Activated gamma-delta T cell (primary cell): ENCODE data around the gene C1QL1.

ENCODE experiments used
- DNase-seq: peaks from one replicate; lab custom pipeline; 2025; lab: John Stamatoyannopoulos, UW

C1QL1 gene

DNA sequence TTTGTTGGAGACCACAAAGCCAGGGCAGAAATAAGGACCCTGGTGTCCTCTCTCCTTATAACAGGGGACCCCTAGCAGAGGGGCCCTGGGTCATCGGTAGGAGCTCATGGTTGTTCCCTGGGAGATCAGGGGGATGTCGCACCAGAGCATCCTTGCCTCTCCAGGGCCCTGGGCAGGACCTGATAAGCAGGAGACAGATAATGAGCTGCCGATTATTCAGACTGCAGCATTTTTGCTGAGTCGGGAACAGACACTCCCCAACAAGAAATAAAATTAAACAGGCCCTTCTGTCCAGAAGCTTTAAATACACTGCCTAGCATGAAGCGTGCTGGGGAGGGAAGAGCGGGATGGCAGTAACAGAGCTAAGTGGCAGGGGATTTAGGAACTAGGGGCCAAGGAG is 37.4 kb downstream of the C1QL1 start:
- DNase-seq = no peak

DNA sequence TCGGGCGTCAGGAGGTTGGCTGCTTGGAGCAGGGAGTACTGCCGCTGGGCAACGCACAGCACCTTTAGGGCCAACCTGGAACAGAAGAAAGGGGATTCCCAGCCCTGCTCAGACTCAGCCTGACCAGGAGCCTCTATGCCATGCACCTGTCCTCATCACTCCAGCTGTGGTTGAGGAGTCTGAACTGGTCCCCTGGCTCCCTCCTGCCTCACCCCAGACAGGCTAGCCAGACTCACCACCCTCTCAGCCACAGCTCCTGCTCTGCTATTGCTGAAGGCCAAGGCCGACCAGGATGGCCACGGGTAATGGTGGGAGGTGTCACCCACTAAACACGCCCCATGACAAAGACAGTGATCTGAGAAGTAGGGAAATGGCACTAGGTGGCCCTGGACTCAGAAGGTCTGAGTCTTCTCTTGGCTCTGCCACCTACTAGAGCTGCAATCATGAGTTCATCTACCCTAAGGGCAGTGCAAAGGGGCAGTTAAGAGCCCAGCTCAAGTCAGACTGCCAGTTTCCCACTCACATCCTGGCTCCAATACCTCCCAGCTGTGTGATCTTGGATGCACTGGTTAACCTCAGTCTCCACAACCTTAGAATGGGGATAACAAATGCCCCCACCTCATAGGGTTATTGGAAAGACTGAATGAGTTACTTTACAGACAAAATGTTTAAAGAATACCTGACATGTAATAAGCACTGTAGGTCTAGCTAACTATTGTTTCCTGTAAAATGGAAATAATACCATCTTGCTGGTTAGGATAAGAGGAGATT is 39.0 kb downstream of the C1QL1 start:
- DNase-seq = no peak

DNA sequence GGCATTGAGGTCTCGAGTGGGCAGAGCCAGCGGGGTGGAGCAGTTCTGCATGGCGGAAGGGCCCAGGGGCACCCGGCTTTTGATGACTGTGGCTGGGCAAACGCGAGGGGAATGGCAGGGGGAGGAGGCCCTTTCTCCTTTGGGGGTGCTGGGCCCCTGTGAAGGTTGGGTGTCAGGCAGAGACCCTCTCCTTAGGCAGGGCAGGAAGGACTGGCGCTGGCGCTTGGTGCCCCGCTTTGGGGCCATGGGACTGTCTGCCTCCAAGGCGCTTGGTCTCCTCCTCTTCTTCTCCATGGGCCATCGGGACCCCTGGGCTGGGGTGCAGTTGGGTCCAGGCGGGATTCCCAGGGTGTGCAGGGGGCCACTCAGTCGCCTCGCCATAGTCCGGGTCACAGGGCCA is 40.0 kb downstream of the C1QL1 start:
- DNase-seq = no peak

DNA sequence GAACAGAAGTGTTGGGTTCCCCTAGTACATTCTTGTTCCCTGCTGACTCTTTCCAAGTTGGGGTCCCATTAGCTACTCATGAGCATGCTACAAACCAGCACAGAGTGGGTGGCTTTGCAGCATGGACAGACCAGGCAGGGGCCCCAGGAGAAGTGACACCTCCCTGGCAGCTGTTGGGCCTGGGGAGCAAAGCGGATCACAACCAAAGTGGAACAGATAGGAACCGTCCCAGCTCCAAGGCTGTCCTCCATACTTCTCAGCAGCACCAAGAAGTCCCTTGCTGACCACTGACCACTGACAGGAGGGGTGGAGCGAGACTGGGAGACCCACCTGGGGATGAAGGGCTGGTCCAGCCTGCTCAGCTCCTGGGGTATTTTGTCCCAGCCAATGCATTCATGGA is 40.4 kb downstream of the C1QL1 start:
- DNase-seq = no peak

DNA sequence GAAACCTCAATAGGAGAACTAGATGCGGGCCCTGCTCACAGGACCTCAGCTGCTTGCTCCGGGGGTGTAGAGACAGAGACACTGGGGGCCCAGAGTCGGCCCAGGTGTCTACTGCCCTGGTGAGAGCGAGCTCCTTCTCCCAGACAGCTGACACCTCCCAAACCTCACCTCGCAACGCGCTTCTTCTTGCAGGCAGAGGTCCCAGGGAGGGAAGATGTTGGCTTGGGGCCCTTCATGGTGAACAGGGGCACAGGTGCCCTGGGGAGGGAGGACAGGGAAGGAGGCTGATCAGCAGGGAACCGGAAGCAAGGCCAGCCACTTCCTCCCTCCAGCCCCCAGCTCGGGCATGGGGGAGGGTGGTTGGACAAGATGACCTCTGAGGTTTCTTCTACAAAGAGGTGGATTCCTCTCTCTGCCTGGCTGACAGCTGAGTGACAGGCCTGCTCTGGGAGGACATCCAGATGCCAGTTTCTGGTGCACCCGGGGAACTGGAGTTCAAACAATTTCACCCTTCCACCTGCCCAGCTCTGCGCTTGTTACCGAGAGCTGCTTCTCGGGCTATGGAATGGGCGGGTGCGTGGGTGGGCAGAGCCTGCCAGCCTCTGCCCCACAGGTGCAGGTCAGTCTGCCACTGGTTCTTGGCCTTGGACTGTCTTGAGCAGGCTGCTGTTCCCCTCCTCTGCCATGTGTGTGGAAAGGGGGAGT is 41.1 kb downstream of the C1QL1 start:
- no peak for DNase-seq

DNA sequence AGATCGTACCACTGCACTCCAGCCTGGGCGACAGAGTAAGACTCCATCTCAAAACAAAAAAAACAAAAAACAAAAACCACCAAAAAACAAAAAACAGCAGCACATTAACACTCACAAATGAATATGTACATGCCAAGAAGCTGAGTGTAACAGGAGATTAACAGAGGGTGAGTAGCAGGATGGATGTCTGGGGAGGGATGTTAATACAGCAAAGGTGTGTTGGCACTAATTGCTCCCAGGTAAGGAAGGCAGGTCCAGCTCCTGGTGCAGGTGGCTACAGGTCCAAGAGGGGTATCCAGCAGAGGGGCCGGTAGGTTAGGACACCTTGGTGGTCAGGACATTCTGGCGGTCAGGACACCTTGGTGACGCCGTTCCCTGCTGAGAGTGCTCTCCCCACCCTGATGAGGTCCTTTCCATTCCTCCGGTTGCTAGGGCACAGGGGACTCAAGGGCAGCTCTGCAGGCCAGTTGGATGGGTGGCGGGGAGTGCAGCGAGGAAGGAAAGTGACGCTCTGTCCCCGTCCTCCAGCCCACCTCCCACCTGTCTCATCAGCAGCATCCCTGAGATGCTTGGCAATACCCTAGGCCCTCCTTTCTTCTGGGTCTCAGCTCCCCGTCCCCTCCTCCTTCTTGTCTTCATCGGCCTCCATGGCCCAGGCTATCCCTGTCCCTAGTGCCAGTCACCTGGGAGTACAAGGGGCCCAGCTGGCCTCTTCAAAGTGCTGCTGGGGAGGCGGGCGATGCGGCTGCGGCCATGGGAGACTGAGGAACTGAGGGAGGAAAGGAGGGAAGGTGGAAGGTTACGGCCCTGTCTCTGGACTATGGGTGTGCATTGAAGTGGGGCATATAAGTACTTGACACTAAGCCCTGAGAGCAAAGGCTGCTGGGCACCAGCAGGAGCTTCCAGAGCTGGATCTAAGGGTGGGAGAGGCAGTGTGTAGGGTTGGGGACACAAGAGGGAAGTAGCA is 42.1 kb downstream of the C1QL1 start:
- no peak for DNase-seq

DNA sequence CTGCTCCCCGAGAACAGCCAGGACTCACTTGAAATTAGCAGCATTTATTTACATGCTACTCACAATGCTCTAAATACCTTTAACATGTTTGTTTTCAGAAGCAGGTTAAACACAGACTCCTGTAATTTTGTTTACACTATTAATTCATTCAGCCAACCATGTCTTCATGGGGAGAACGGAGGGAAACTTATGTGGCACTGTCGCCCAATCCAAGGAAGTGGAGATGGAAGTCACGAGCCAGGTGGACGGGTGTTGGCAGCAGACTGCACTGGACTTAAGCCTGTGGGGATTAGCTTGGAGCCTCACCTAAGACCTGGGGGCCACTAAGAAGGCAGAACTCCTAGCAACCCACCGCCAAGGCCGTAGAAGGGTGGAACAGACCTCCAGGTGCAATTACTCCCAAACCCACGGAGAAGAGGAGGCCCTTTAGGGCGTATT is 44.0 kb downstream of the C1QL1 start:
- no peak for DNase-seq

DNA sequence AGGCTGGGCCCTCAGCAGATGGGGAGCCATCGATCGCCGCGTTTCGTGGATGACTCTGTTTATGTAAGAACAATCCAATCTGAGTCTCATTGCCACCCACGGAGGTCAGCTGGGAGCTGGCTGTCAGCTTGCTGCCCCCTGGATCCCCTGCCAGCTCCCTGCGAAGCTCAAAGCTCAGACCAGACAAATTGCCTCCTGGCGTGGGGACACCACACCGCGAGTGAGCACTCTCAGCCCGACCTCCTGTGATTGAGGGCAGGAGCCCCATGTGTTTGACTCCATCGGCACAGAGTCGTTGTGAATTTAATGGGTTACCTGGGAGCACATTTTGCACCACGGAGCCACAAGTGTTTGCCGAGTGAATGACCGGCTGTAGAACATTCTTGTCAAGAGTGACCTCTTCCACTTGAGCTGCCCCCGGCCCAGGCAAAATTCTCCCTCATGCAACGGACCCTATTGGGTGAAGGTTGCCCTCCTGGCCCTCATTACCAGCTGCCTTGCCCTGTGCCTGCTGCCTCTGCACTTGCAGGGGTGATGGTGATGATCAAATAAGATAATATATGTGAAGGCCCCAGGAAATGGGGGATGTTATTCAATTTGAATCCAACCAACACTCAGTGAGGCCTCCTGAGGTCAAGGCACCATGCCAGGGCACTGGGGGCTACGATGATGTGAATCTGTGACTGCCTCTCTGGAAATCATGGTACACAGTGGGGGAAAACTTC is 45.2 kb downstream of the C1QL1 start:
- DNase-seq = no peak

DNA sequence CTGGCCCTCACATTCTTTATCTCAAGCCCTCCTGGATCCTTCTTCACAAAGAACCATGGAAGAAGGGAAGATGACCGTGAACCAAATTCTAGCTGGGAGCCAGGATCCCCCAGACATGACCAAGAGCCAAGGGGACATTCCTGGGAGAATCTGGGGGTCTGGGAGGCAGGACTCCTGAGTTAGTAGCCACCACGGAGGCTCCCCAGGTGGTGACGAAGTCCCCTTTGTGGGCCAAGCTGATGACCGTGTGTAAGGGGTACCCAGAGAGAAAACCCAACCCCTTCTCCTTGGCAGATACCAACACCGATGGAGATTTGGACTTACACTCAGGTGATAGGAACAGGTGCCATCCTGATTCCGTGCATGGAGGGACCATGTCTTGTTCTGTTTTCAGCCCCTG is 46.0 kb downstream of the C1QL1 start:
- no peak for DNase-seq

DNA sequence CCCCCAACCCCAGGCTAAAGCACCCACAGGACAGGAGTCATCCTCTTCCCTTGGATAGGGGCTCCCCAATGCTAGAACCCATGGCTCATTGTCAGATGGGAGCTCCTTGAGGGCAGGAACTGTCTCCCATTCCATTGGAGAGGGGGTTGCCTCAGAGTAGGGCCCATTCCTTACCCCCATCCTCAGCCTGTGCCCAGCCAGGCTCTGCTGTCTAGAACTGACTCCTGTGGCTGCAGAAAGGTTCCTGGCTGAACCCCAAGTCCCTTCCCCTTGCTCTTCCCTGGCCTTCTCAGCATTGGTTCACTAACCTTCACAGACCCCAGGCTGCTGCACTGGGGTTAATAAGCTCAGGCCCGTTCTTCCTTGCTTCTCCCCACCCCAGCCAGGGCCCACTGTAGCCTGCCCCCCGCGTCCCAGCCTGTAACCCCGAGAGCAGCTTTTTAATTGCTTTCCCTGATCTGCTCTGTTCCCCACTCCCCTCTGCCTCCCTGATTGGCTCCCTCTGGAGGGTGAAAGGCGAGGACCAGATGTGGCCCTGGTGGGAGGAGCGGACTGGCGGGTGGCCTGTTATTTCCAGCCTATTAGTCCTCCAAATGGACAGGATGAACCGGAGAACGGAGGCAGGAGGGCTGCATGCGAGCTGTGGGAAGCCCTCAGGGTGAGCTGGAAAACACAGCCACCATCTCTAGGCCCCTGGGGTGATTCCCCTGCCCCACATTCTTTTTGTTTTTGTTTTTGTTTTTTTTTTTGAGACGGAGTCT is 46.8 kb downstream of the C1QL1 start:
- no peak for DNase-seq

DNA sequence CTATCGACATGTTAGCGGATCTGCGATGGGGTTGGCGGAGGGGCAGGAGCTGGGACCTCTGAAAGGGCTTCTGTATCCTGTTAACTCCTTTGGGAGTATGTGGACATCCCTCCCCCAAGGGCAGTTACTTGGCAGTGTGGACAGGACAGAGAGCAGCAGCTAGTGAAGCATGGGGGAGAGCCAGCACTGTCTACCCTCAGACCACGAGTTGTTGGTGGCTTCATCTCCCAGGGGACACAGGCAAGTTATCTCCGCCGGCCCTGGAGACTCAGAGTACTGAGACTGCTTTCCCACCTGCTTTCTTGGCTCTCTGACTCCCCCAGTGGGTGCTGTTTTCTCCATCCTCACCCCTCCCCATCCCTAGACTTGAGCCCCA is 47.5 kb downstream of the C1QL1 start:
- DNase-seq = no peak

DNA sequence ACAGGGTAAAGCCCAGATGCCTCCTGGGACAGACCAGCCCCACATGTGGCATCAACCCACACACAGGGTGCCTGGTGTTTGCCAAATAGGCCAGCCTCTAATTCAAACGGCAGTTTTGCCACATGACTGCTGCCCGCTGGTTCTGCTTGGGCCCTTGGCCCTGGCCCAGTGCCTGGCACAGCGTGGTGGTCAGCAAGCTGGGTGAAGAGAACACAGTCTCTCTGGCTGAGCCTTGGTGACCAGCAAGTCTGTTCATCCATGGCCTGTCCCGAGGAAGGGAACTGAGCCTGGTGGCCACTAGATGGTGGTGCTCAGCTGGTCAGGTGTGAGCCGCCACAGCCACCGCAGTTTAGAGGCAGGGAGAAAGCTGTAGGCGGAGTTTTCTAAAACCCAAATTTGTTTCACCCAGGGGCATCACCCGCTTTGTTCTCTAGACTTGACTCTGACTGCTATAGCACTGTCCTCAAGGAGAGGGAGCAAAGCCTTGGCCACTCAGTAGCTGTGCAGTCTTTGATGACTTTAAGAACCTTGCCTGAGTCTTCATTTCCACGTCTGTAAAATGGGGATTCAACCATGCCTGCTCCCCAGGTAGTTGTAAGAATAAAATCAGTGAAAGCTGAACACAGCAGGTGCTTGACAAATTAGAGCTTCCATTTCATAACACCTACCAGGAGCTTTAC is 48.1 kb downstream of the C1QL1 start:
- DNase-seq = no peak

DNA sequence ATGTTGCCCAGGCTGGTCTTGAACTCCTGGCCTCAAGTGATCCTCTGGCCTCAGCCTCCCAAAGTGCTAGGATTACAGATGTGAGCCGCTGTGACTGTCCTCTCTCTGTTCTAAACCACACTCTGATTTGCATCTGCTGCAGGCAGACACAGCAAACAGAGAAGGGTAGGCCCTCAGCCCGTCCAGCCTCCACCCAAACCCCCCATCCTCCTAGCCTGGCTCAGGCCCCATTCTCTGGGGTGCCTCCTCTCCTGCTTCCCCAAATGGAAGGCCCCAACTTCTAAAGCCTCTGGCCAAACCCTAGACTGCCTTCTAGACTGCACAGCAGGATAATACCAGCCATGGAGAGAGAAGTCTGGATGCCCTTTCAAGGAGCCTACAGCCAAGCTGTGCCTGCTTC is 48.7 kb downstream of the C1QL1 start:
- DNase-seq = no peak

DNA sequence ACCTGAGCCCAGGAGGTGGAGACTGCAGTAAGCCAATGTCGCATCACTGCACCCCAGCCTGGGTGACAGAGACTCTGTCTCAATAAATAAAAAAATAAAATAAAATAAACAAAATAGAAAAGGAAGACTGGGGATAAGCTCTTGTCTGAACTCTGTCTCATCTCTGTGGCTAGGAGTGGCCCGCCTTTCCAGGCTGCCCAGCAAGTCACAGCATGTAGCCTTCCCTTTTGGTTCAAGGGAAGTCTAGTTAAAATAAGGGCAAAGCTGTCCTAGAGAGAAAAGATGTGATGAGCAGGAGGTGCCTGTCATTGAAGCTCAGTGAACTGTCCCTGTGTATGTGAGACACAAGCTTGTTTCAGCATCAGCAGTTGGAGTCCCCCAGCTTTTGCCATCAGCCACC is 50.1 kb downstream of the C1QL1 start:
- no peak for DNase-seq

DNA sequence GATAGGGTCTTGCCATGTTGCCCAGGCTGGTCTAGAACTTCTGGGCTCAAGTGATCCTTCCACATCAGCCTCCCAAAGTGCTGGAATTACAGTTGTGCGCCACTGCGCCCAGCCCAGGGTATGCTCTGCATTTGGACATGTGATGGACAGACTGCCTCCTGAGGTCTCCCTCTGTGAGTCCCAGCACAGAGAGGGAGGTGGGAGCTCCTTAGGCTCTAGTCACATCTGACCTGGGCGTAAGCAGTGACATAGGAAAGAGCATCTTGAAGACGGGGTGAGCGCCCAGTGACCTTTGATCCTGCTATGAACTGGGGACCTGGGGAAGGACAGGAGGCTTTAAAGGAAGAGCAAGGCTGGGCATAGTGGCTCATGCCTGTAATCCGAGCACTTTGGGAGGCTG is 50.6 kb downstream of the C1QL1 start:
- DNase-seq = no peak

DNA sequence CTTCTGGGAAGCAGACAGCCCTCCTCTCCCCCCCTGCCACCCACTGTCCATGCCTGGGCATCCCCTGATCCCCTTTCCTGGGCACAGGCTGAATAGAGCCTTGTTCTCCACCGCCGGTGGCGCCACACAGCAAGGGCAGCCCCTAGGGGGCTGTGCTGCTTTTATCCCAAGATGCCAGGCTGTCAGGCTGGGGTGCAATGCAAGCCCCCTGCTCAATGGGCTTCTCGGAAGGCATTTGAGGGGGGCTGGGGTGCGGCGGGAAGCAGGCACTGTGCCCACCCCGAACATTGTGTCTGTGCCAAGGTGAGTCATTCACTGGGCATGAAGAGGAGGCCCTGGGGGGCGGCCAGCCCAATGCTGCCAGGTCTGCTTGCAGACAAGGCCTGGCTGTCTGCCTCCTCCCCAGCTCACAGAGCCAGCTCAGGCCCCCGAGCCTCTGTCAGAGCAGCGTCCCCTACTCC is 51.3 kb downstream of the C1QL1 start:
- no peak for DNase-seq

DNA sequence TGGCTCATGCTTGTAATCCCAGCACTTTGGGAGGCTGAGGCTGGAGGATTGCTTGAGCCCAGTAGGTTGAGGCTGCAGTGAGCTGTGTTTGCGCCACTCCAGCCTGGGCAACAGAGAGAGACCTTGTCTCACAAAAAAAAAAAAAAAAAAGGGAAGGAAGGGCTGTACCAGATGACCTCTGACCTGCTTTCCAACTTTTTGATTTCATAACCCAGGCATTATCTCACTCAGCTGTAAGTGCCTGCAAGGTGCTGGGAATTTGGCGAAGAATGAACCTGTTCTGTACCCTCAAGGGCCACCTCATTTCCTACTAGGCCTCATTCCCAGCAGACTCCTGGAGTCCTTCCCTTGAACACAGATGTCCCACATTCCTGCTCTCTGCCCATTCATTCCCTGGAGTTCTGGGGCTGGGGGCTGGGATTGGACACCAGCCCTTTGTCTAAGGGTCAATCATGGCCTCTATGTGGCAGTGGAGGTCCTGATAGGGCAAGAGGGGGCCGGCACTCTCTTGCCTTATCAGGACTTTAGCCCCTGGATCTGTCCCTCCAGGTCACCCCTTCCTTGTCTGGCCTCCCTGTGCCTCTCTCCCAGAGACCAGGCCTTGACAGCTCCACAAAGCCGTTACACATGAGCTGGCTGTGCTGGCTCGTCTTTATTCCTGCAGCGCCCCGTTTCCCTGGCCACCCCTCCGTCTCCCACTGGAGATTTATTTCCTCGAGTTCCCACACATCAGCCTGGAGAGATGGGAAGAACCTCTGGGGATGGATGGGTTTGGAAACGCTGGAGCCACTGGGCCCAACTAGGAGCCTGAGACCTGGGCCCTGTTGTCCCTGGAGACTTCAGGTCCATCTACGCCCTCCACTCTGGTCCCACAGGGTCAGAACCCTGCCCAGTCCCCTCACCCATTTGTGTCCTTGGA is 52.0 kb downstream of the C1QL1 start:
- no peak for DNase-seq

DNA sequence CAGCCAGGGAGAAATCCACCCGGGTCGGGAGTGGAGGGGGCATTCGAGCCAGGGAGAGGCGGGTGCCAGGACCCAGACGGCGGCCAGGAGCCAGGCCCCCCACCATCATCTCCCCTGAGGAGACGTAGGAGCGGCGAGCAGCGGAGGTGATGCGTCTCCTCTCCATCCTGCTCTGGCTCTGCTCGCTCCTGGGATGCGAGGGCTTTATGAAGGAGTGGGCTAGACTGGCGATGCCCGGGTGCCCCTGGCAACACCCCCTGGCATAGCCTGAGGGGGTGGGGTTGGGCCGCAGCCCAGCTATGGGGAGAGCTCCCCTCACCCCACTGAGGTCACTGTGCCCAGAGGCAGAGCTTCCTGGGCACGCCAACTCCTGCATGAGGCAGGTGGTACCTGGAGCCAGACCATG is 52.8 kb downstream of the C1QL1 start, which contains the start of gene GFAP:
Gene GFAP, minus strand, starts transcription at position 180 of the 406 bp plus-strand sequence. Its CDS starts 14 bp downstream, at position 166.
- no peak for DNase-seq

DNA sequence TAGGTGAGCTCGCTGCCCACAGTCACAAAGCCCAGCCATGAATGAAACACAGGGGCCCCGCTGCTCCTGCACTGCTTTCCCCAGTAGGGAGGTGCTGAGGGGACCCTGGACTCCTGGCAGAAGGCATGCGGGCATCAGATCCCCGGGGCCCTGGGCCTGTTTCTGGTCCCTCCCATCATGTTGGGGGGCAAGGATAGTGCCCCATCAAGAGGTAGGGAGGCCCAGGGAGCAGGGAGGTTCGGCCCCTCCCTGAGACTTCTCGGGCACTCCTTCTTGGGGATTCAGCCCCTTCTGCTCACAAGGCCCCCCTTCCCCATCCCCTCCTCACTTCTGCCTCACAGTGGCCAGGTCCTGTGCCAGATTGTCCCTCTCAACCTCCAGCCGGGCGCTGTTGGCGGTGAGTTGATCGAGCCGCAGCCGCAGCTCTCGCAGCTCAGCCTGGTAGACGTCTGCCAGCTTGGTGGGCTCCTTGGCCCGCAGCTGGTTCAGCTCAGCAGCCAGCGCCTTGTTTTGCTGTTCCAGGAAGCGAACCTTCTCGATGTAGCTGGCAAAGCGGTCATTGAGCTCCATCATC is 53.3 kb downstream of the C1QL1 start:
- DNase-seq = no peak
